Upper lobe of right lung (tissue), 1 donor: ENCODE results near the gene ZFYVE9. TPM values are rescaled to one million over a fixed set of nuclear protein-coding genes. Genes with fewer than 3 reads are reported as not detected.

ENCODE experiments used
- ATAC-seq: fragments of 200-7000 bp; cut with Tn5 transposase; one replicate; pipeline ENCODE4 v1.9.1; 2020; ENCODE audit warnings: mild to moderate bottlenecking, moderate library complexity
- DNase-seq: peaks from one replicate; pipeline ENCODE4 v3.0.0-alpha.2; 2020
- H3K27ac ChIP-seq: fragments of 200-600 bp; one replicate; pipeline ENCODE4 v1.8.0; 2022
- H3K27me3 ChIP-seq: fragments of 200-600 bp; one replicate; pipeline ENCODE4 v1.8.0; 2022; ENCODE audit warnings: mild to moderate bottlenecking
- H3K36me3 ChIP-seq: fragments of 200-600 bp; one replicate; pipeline ENCODE4 v1.8.0; 2022
- H3K4me1 ChIP-seq: fragments of 200-600 bp; one replicate; pipeline ENCODE4 v1.8.0; 2022
- H3K4me3 ChIP-seq: fragments of 200-600 bp; one replicate; pipeline ENCODE4 v1.8.0; 2022; ENCODE audit warnings: mild to moderate bottlenecking
- H3K9me3 ChIP-seq: fragments of 200-600 bp; one replicate; pipeline ENCODE4 v1.8.0; 2022
- CTCF ChIP-seq: fragments of 200-600 bp; IDR thresholded peaks from one replicate; pipeline ENCODE4 v1.8.0; 2022; ENCODE audit warnings: antibody characterized with exemption
- intact Hi-C: fragments of 100-400 bp; cut with DNase I; formaldehyde crosslinking; loops from one replicate; pipeline ENCODE4 v1.11.0; 2022
- total RNA-seq: library from RNA; stranded (reverse); fragmentation: NEBNext Ultra II Directional; extraction: Animal tissue kit (Norgen Biotek cat#: 25700); gene quantifications from one replicate; pipeline ENCODE4 v1.2.1, GENCODE V29; 2021
- donor health status: DM: no; HTN: yes; CAD: no; lungs with severe emphysema.

Gene ZFYVE9
- total RNA-seq, 1 donor from 2014 or later: 23.9 TPM

- no peak for ATAC-seq
- no peak for TF ChIP-seq CTCF
- H3K27me3 ChIP-seq: no peaks in the 10 kb centered on the region
- no peak overlapping the region for H3K27ac ChIP-seq
- H3K4me1 ChIP-seq: peaks cover 2% of the 10 kb centered on the region
- H3K36me3 ChIP-seq: no peaks in the 10 kb centered on the region
- no peak overlapping the region for H3K4me3 ChIP-seq
- intact Hi-C loops: no loop called here
- H3K9me3 ChIP-seq: no peaks in the 10 kb centered on the region
- DNase-seq: no peak
Measured at GRCh38 chr1:52209429-52209828, 67.5 kb downstream of the ZFYVE9 start.

GRCh38 chr1:52210044-52210443 lies 68.2 kb downstream of the ZFYVE9 start:
- DNase-seq: no peak

DNA sequence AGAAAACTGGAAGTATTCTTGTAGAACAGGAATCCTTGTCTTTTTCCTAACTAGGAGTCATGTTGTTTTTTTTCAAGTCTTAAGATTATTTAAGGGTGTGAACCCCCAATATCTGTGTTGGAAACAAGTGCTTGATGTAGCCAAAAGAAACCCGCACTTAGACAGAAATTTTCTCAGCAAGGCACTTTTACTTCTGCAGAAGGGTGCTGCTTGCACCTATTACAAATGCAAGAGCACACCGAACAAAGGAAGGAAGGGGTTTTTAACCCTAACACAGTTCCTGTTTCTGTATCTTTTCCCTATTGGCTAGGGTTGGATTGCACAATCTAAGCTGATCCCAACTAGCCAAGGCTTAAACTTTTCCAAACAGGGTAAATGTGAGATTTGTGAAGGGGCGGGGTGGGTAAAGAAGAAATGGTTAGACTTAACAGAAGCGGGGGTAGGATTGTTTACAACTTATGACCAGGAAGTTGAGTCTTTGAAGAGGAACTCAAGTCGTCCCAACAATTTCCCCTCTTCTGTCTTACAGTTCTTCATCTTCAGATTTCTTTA lies 75.1 kb downstream of the ZFYVE9 start:
- H3K36me3 ChIP-seq: no peaks in the 10 kb centered on the region
- no peak overlapping the region for H3K4me3 ChIP-seq
- ATAC-seq (no peak), DNase-seq (no peak)
- H3K27ac ChIP-seq: no peak overlapping the region
- intact Hi-C loops: no loop called here
- TF ChIP-seq CTCF: no peak
- H3K27me3 ChIP-seq: no peaks in the 10 kb centered on the region
- no peaks in the 10 kb centered on the region for H3K4me1 ChIP-seq
- peaks cover 5% of the 10 kb centered on the region for H3K9me3 ChIP-seq

More at GRCh38 chr1:52210044-52210443, 68.2 kb downstream of the ZFYVE9 start:
- intact Hi-C loops: no loop called here
- TF ChIP-seq CTCF: no peak
- Histone ChIP-seq H3K4me3 (no peak overlapping the region), H3K27ac (no peak overlapping the region), H3K9me3 (no peaks in the 10 kb centered on the region), H3K36me3 (no peaks in the 10 kb centered on the region), H3K4me1 (no peaks in the 10 kb centered on the region), H3K27me3 (no peaks in the 10 kb centered on the region)
- no peak for ATAC-seq

- peaks cover 8% of the 10 kb centered on the region for H3K9me3 ChIP-seq
- H3K27ac ChIP-seq: no peak overlapping the region
- no peak for ATAC-seq
- intact Hi-C loops: no loop called here
- H3K36me3 ChIP-seq: no peaks in the 10 kb centered on the region
- H3K27me3 ChIP-seq: no peaks in the 10 kb centered on the region
- H3K4me3 ChIP-seq: no peak overlapping the region
- no peaks in the 10 kb centered on the region for H3K4me1 ChIP-seq
- no peak for TF ChIP-seq CTCF
- no peak for DNase-seq
Measured at GRCh38 chr1:52225174-52225573, 83.3 kb downstream of the ZFYVE9 start.

DNA sequence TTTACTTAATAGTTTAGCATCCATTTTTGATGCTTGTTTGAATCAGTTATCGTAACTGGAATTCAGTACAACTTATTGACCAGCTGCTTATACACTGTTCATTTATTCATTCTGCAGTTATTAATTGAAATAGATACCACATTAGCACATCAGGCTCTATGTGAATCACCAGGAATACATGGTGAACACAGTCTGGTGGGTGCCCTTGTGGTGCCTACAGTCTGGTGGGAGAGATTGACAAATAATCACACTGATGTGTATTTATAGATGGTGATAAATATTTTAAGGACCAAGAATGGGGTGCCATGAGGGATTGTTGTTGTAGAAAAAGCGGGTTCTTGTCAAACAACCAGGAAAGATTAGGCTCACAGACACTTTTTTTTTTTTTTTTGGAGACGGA lies 87.6 kb downstream of the ZFYVE9 start:
- TF ChIP-seq CTCF: no peak
- Histone ChIP-seq H3K36me3 (no peaks in the 10 kb centered on the region), H3K4me1 (no peaks in the 10 kb centered on the region), H3K27ac (no peak overlapping the region), H3K9me3 (peaks cover 8% of the 10 kb centered on the region), H3K4me3 (no peak overlapping the region), H3K27me3 (no peaks in the 10 kb centered on the region)
- DNase-seq: no peak
- intact Hi-C loops: no loop called here
- no peak for ATAC-seq

GRCh38 chr1:52233463-52233862 lies 91.6 kb downstream of the ZFYVE9 start:
- no peak overlapping the region for H3K4me3 ChIP-seq
- DNase-seq (no peak), ATAC-seq (no peak)
- TF ChIP-seq CTCF: no peak
- no peak overlapping the region for H3K27ac ChIP-seq
- H3K27me3 ChIP-seq: no peaks in the 10 kb centered on the region
- no peaks in the 10 kb centered on the region for H3K4me1 ChIP-seq
- no peaks in the 10 kb centered on the region for H3K9me3 ChIP-seq
- H3K36me3 ChIP-seq: no peaks in the 10 kb centered on the region
- intact Hi-C loops: no loop called here
